Gastrocnemius medialis (tissue), 4 donors: ENCODE results near the gene PAEP.

Experiments used
- CTCF ChIP-seq, 5 experiments: fragments of 450-650 bp in 3 of 5; fragments of 200-600 bp in 2 of 5; sonication (generic) in 2 of 5; IDR thresholded peaks in 4 of 5; conservative IDR thresholded peaks in 1 of 5; 1 replicate in 4 of 5; 2 replicates in 1 of 5; pipeline ENCODE4 v1.5.1; 2016 to 2019; ENCODE audit warnings: antibody characterized with exemption in 5 of 5, mild to moderate bottlenecking in 3 of 5, moderate library complexity in 3 of 5
- POLR2A ChIP-seq, 2 donors: fragments of 450-650 bp; IDR thresholded peaks; one replicate each; pipeline ENCODE4 v1.6.1; 2017; ENCODE audit warnings: antibody characterized with exemption in 2 of 2, mild to moderate bottlenecking in 2 of 2, moderate library complexity in 2 of 2

GRCh38 chr9:135606885-135607259 lies 45.3 kb downstream of the PAEP start:
- TF ChIP-seq CTCF (IDR thresholded peaks at IDR 0.05 in 4 of 5, conservative IDR thresholded peaks at IDR 0.05 in 1 of 5) (no peak), POLR2A (IDR thresholded peaks at IDR 0.05) (no peak)
